ENCODE data around the gene PADI2. TPM values are rescaled to one million over a fixed set of nuclear protein-coding genes. Genes with fewer than 3 reads are reported as not detected.

Gene PADI2
- total RNA-seq, 4 donors from 2014 or later, result 2.2 to 26.7 (median 15.3) TPM

DNA sequence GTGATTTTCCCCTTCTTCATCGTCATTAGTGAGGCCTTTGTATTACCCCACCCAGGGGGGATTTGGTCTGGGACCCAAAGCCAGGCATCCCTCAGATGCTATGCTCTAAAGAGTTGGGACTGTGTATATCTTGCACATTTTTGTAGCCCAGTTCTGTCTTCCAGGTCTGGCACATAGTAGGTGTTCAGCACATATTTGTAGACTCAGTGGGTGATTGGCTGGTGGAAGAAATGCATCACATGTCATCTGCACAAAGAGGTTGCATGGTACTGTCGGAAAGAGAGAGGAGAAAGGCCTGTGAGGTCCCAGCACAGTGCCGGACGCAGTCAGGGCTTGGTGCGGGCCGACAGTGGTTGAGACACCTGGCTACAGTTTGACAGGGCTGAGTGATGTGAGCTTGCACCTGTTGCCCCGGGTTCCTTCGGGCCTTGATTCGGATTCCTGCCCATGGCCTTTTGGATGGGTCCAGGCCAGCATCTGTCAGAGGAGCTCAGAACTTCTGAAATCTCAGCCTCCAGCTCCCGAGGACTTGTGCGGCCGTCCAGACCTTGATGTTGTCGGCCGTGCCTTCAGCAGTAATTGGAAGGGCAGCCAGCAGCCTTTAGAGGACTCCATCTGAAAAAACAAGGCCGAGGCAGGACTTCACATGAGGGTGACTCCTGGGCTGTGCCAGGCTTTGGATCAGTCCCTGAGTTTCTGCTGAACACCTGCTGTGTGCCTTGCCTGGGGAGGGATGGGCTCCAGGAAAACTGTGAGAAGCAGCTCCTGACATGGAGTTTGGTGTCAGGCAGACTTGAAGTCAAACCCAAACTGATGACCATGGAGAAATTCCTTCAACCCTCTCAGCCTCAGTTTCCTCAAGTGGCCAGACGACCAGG is 44.8 kb upstream of the PADI2 start:
- intact Hi-C loops (cut with DNase I; ENCODE audit: low total_unique reads), result no loop called here
- TF ChIP-seq, protein P1, sequence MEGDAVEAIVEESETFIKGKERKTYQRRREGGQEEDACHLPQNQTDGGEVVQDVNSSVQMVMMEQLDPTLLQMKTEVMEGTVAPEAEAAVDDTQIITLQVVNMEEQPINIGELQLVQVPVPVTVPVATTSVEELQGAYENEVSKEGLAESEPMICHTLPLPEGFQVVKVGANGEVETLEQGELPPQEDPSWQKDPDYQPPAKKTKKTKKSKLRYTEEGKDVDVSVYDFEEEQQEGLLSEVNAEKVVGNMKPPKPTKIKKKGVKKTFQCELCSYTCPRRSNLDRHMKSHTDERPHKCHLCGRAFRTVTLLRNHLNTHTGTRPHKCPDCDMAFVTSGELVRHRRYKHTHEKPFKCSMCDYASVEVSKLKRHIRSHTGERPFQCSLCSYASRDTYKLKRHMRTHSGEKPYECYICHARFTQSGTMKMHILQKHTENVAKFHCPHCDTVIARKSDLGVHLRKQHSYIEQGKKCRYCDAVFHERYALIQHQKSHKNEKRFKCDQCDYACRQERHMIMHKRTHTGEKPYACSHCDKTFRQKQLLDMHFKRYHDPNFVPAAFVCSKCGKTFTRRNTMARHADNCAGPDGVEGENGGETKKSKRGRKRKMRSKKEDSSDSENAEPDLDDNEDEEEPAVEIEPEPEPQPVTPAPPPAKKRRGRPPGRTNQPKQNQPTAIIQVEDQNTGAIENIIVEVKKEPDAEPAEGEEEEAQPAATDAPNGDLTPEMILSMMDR (IDR thresholded peaks at IDR 0.05), result no peak
- no peak for TF ChIP-seq POLR2A (IDR thresholded peaks at IDR 0.05)
- 74 to 80% methylated on average over 16 of the region's 16 CpGs for WGBS, 2 donors
- no peak overlapping the region for H3K4me3 ChIP-seq (ENCODE audit: low read depth, poor library complexity, severe bottlenecking)
- no peak for DNase-seq (ENCODE audit: low spot score in 2 of 2)

GRCh38 chr1:17163371-17163770 is 44.1 kb upstream of the PADI2 start:
- TF ChIP-seq POLR2A (IDR thresholded peaks at IDR 0.05), result no peak
- TF ChIP-seq, protein P1 (IDR thresholded peaks at IDR 0.05), result no peak
- H3K4me3 ChIP-seq (ENCODE audit: low read depth, poor library complexity, severe bottlenecking), result no peak overlapping the region
- WGBS, 2 donors, result 93 to 94% methylated on average over 7 of the region's 7 CpGs
- intact Hi-C loops (cut with DNase I; ENCODE audit: low total_unique reads), result no loop called here
- DNase-seq (ENCODE audit: low spot score in 2 of 2), result no peak

DNA sequence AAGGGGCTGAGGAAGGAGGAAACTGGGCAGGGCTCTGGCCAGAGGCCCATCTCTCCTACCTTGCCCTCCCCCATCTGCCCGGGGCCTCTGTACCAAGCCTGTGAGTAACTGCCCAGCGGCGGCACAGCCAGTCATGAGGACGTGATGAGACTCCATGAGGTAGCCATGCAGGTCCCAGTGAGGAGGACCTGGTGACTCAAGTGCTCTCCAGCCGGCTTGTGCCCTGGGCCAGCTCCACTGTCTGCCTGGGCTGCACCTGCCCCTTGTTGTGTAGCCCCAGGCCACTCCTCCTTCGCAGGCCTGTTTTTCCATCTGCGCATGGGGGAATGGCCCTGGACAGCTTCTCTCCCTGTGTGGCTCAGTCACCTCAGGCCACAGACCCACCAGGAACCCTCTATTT is 43.7 kb upstream of the PADI2 start:
- TF ChIP-seq, protein P1 (IDR thresholded peaks at IDR 0.05), result no peak
- no peak for TF ChIP-seq POLR2A (IDR thresholded peaks at IDR 0.05)
- H3K4me3 ChIP-seq (ENCODE audit: low read depth, poor library complexity, severe bottlenecking), result no peak overlapping the region
- intact Hi-C loops (cut with DNase I; ENCODE audit: low total_unique reads), result no loop called here
- 76 to 77% methylated on average over 6 to 7 of the region's 7 CpGs for WGBS, 2 donors
- no peak for DNase-seq (ENCODE audit: low spot score in 2 of 2)

DNA sequence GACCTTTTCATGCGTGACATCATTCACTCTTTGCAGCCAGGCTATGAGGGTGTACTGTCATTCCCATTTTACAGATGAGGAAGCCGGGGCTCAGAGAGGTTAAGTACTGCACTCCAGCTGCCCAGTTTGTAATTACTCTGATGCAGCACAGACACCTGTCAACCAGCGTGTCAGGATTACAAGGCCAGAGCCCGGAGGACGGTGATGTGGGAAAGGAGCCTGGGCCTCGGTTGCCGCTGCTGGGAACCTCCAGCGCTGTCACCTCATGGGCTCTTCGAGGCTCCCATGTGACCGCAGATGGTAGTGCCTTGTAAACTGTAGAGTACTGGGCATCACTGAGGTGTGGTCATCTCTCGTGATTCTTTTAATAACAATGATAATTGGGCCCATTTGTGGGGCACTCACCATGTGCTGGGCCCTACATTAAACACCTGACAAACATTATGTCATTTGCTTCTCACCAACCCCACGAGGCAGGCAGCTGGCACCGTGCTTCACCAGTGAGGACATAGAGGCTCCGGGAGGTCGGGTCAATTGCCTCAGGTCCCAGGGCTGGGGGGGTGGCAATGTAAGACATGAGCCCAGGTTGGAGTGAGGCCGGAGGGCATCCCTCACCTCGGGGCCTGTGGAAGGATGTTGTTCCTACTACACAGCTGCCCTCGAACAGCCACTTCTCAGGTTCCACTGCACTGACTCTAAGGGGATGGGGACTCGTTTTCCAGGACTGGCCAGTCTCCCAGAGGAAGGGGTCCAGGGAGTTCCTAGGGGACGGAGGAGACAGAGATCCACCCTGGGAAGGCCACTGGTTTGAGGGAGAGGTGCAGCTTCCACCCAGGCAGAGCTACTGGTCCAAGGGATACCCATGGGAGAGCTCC is 42.9 kb upstream of the PADI2 start:
- intact Hi-C loops (cut with DNase I; ENCODE audit: low total_unique reads), result no loop called here
- no peak for DNase-seq (ENCODE audit: low spot score in 2 of 2)
- H3K4me3 ChIP-seq (ENCODE audit: low read depth, poor library complexity, severe bottlenecking), result no peak overlapping the region
- WGBS, 2 donors, result 79 to 84% methylated on average over 20 of the region's 20 CpGs
- no peak for TF ChIP-seq POLR2A (IDR thresholded peaks at IDR 0.05)

- no peak overlapping the region for H3K4me3 ChIP-seq (ENCODE audit: low read depth, poor library complexity, severe bottlenecking)
- WGBS, 2 donors, result 75 to 81% methylated on average over 3 of the region's 3 CpGs
- intact Hi-C loops (cut with DNase I; ENCODE audit: low total_unique reads), result no loop called here
- TF ChIP-seq, protein P1 (IDR thresholded peaks at IDR 0.05), result no peak
- TF ChIP-seq POLR2A (IDR thresholded peaks at IDR 0.05), result no peak
- DNase-seq (ENCODE audit: low spot score in 2 of 2), result no peak
These were observed 42.0 kb upstream of the PADI2 start for GRCh38 chr1:17161137-17161740.

DNA sequence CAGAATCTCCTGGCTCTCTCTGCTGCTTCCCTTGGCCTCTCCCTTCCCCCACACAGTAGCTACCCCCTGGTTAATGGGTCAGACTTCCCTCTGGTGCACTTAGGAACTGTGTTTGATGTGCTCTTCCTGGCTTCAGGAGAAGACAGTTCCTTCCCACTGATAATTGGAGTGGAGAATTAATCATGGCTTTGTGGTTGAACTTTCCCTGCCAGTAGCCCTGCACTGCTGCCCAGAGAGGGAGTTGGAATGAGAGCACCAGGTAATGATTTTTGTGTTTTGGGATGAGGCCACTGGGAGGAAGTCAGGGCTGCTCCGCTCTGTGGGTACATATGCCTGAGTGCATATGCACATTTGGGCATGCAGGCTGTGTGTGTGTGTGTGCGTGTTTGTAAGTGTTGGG is 39.7 kb upstream of the PADI2 start:
- WGBS, 2 donors, result 76 to 92% methylated on average over 2 of the region's 2 CpGs
- TF ChIP-seq POLR2A (IDR thresholded peaks at IDR 0.05), result no peak
- TF ChIP-seq, protein P1 (IDR thresholded peaks at IDR 0.05), result no peak
- no peak for DNase-seq (ENCODE audit: low spot score in 2 of 2)
- intact Hi-C loops (cut with DNase I; ENCODE audit: low total_unique reads), result no loop called here
- H3K4me3 ChIP-seq (ENCODE audit: low read depth, poor library complexity, severe bottlenecking), result no peak overlapping the region
